Trophoblast cell (in vitro differentiated cells and primary cell): Measurements from ENCODE around the gene PRDM1.

Experiments used
- DNase-seq, 2 donors: peaks; one replicate each; pipeline ENCODE4 v3.0.0-alpha.2; 2016
- H2AFZ ChIP-seq: 2 replicates; pipeline ENCODE4 v1.6.1; 2013; ENCODE audit warnings: low read length, moderate library complexity, mild to moderate bottlenecking; ENCODE audit not compliant: insufficient read depth, poor library complexity
- H2AK5ac ChIP-seq: 2 replicates; pipeline ENCODE4 v1.6.1; 2013; ENCODE audit warnings: mild to moderate bottlenecking, low read length
- H2BK120ac ChIP-seq: 2 replicates; pipeline ENCODE4 v1.6.1; 2013; ENCODE audit warnings: low read length, mild to moderate bottlenecking, moderate library complexity; ENCODE audit not compliant: insufficient read depth, poor library complexity
- H2BK12ac ChIP-seq: 2 replicates; pipeline ENCODE4 v1.6.1; 2013; ENCODE audit warnings: mild to moderate bottlenecking, low read length, moderate library complexity
- H2BK5ac ChIP-seq: 2 replicates; pipeline ENCODE4 v1.6.1; 2013; ENCODE audit warnings: low read length, low read depth, moderate library complexity, mild to moderate bottlenecking; ENCODE audit not compliant: poor library complexity
- H3K14ac ChIP-seq: 2 replicates; pipeline ENCODE4 v1.6.1; 2013; ENCODE audit warnings: mild to moderate bottlenecking, low read length
- H3K18ac ChIP-seq: 2 replicates; pipeline ENCODE4 v1.6.1; 2013; ENCODE audit warnings: mild to moderate bottlenecking, low read length
- H3K23ac ChIP-seq: 2 replicates; pipeline ENCODE4 v1.6.1; 2013; ENCODE audit warnings: low read length
- H3K27ac ChIP-seq: 2 replicates; pipeline ENCODE4 v1.5.1; 2013; ENCODE audit warnings: low read depth, mild to moderate bottlenecking, inconsistent platforms, low read length, moderate library complexity
- H3K27me3 ChIP-seq: 2 replicates; pipeline ENCODE4 v1.6.1; 2013; ENCODE audit warnings: inconsistent platforms, mild to moderate bottlenecking, low read length, moderate library complexity; ENCODE audit not compliant: insufficient read depth
- H3K36me3 ChIP-seq, 2 experiments: 1 replicate in 1 of 2; 2 replicates in 1 of 2; pipeline ENCODE4 v1.6.1; 2013; ENCODE audit warnings: low read length in 2 of 2, mild to moderate bottlenecking in 2 of 2, moderate library complexity in 1 of 2; ENCODE audit not compliant: insufficient read depth in 2 of 2, control insufficient read depth in 1 of 2
- H3K4ac ChIP-seq: 2 replicates; pipeline ENCODE4 v1.6.1; 2013; ENCODE audit warnings: low read depth, mild to moderate bottlenecking, low read length, moderate library complexity
- H3K4me1 ChIP-seq, 2 experiments: 1 replicate in 1 of 2; 2 replicates in 1 of 2; pipeline ENCODE4 v1.6.1; 2013; ENCODE audit warnings: low read length in 2 of 2, mild to moderate bottlenecking in 2 of 2, moderate library complexity in 1 of 2; ENCODE audit not compliant: insufficient read depth in 2 of 2, control insufficient read depth in 1 of 2
- H3K4me2 ChIP-seq: 2 replicates; pipeline ENCODE4 v1.6.1; 2013; ENCODE audit warnings: inconsistent platforms, mild to moderate bottlenecking, low read length, moderate library complexity
- H3K4me3 ChIP-seq: 2 replicates; pipeline ENCODE4 v1.5.1; 2013; ENCODE audit warnings: mild to moderate bottlenecking, low read depth, low read length, inconsistent platforms
- H3K79me1 ChIP-seq: one replicate; pipeline ENCODE4 v1.6.1; 2013; ENCODE audit warnings: low read length
- H3K79me2 ChIP-seq: 2 replicates; pipeline ENCODE4 v1.6.1; 2013; ENCODE audit warnings: low read length, mild to moderate bottlenecking; ENCODE audit not compliant: control insufficient read depth, insufficient read depth, poor library complexity
- H3K9ac ChIP-seq: 2 replicates; pipeline ENCODE4 v1.6.1; 2013; ENCODE audit warnings: mild to moderate bottlenecking, low read length
- H3K9me3 ChIP-seq: 2 replicates; pipeline ENCODE4 v1.6.1; 2013; ENCODE audit warnings: low read depth, mild to moderate bottlenecking, control low read depth, inconsistent platforms, low read length; ENCODE audit not compliant: insufficient read depth
- H4K12ac ChIP-seq: 2 replicates; pipeline ENCODE4 v1.6.1; 2013; ENCODE audit warnings: low read depth, mild to moderate bottlenecking, low read length, moderate library complexity
- H4K8ac ChIP-seq: 2 replicates; pipeline ENCODE4 v1.6.1; 2013; ENCODE audit warnings: low read depth, mild to moderate bottlenecking, low read length, moderate library complexity
- H4K91ac ChIP-seq: one replicate; pipeline ENCODE4 v1.6.1; 2013; ENCODE audit warnings: low read depth, mild to moderate bottlenecking, low read length, moderate library complexity
- WGBS: extraction: QIAGEN DNeasy Blood & Tissue Kit; methylation state at CpG from one replicate; pipeline ENCODE4 v1.1.7; 2013; ENCODE audit warnings: missing lambda C conversion rate; ENCODE audit not compliant: insufficient read length, insufficient coverage; ENCODE audit errors: extremely low coverage; 5-methylcytosine and 5-hydroxymethylcytosine counted together

PRDM1 gene

DNA sequence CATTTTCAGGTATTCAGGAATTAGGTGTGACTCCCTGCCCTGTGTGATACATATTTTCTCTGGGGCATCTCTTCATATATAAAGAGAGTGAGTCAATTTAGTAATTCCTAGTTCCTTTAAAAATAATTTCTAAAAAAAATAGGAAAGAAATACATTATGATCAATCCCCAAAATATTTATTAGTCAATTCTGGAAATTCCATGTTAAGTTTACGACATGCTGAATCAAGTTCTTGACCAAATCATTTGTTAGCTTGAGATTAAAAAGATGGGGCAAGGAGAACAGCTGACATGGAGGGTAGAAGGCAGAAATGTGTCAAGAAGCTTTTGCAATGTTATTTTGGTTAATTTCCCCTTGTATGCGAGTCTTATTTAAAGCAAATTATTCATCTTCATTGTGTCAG lies 22.7 kb upstream of the PRDM1 start:
- no peak overlapping the region for H4K8ac ChIP-seq
- H3K9me3 ChIP-seq, result no peaks in the 10 kb centered on the region
- H2AK5ac ChIP-seq, result no peak overlapping the region
- H3K79me1 ChIP-seq, result no peaks in the 10 kb centered on the region
- H3K18ac ChIP-seq, result no peak overlapping the region
- H2AFZ ChIP-seq, result no peak overlapping the region
- H3K4ac ChIP-seq, result no peak overlapping the region
- no peak overlapping the region for H3K27ac ChIP-seq
- WGBS, result no CpG with 5 or more reads among the region's 2 CpGs
- H3K36me3 ChIP-seq, result no peaks in the 10 kb centered on the region
- no peak overlapping the region for H2BK120ac ChIP-seq
- no peak overlapping the region for H3K4me3 ChIP-seq
- no peak overlapping the region for H3K23ac ChIP-seq
- peak in 1 of 2 donors; percentile 9 for DNase-seq
- H3K27me3 ChIP-seq, result peaks cover 7% of the 10 kb centered on the region
- no peak overlapping the region for H3K9ac ChIP-seq
- no peak overlapping the region for H4K12ac ChIP-seq
- H4K91ac ChIP-seq, result no peak overlapping the region
- H3K4me1 ChIP-seq, result no peaks in the 10 kb centered on the region
- no peak overlapping the region for H3K14ac ChIP-seq
- no peaks in the 10 kb centered on the region for H3K79me2 ChIP-seq
- H3K4me2 ChIP-seq, result no peak overlapping the region
- no peak overlapping the region for H2BK12ac ChIP-seq
- no peak overlapping the region for H2BK5ac ChIP-seq

DNA sequence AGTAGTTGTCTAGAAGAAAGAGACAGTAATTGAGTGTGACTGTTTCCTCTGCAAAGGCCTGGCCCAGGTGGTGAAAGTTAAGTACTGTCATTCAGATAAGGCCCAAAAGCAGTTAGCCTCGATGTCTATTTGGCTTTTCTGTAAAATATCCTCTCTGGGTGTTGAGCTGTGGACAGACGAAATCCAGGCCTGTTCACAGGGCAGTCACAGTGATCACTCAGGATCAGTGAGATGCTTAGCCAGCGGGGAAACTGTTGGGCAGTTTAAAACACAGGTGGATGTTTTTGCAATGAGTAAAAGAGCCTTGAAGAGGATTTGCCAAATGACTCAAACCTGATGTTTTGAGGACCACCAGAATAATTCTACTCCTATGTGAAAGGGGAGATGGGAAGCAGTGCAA lies 22.0 kb upstream of the PRDM1 start:
- peaks cover 12% of the 10 kb centered on the region for H3K27me3 ChIP-seq
- no peak overlapping the region for H3K18ac ChIP-seq
- H2BK12ac ChIP-seq, result no peak overlapping the region
- H4K12ac ChIP-seq, result no peak overlapping the region
- no peaks in the 10 kb centered on the region for H3K79me1 ChIP-seq
- no peak for DNase-seq
- H3K4me2 ChIP-seq, result no peak overlapping the region
- WGBS, result no CpG with 5 or more reads among the region's 3 CpGs
- H2BK120ac ChIP-seq, result no peak overlapping the region
- H3K79me2 ChIP-seq, result no peaks in the 10 kb centered on the region
- H3K4me3 ChIP-seq, result no peak overlapping the region
- H3K9ac ChIP-seq, result no peak overlapping the region
- H4K91ac ChIP-seq, result no peak overlapping the region
- no peak overlapping the region for H2BK5ac ChIP-seq
- H3K4me1 ChIP-seq, result no peaks in the 10 kb centered on the region
- no peak overlapping the region for H3K4ac ChIP-seq
- H3K23ac ChIP-seq, result no peak overlapping the region
- no peaks in the 10 kb centered on the region for H3K9me3 ChIP-seq
- no peak overlapping the region for H3K27ac ChIP-seq
- H3K14ac ChIP-seq, result no peak overlapping the region
- H4K8ac ChIP-seq, result no peak overlapping the region
- H3K36me3 ChIP-seq, result no peaks in the 10 kb centered on the region
- no peak overlapping the region for H2AK5ac ChIP-seq
- no peak overlapping the region for H2AFZ ChIP-seq

DNA sequence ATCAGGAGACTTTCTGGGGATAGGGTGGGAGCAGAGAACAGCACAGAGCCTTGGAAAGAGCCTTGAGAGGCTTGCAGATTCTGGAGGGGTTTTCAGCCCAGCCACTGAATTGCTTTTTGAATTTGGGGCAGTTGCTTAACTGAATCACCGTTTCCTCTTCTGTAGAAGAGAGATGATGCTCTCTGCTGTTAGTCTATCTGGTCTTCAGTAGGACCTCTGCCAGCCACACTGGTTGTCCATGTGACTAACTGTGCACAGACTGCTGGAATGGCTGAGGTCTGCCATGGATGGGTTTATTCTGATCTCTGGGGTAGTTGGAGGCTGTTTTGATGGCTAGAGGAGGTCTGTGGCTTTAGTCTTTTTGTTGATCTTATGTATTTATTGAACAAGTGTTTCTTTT lies 21.4 kb upstream of the PRDM1 start:
- no peaks in the 10 kb centered on the region for H3K4me1 ChIP-seq
- H2BK120ac ChIP-seq, result no peak overlapping the region
- no peak overlapping the region for H4K91ac ChIP-seq
- H4K12ac ChIP-seq, result no peak overlapping the region
- no peak overlapping the region for H3K14ac ChIP-seq
- no peak overlapping the region for H3K4me2 ChIP-seq
- no peaks in the 10 kb centered on the region for H3K79me1 ChIP-seq
- no peak overlapping the region for H2BK12ac ChIP-seq
- DNase-seq, result no peak
- H3K27ac ChIP-seq, result no peak overlapping the region
- H3K79me2 ChIP-seq, result no peaks in the 10 kb centered on the region
- no peak overlapping the region for H2AFZ ChIP-seq
- H3K9ac ChIP-seq, result no peak overlapping the region
- no peak overlapping the region for H4K8ac ChIP-seq
- H3K27me3 ChIP-seq, result peaks cover 10% of the 10 kb centered on the region
- H3K36me3 ChIP-seq, result no peaks in the 10 kb centered on the region
- H2AK5ac ChIP-seq, result no peak overlapping the region
- no peak overlapping the region for H3K4ac ChIP-seq
- H3K23ac ChIP-seq, result no peak overlapping the region
- no peaks in the 10 kb centered on the region for H3K9me3 ChIP-seq
- H3K18ac ChIP-seq, result no peak overlapping the region
- H2BK5ac ChIP-seq, result no peak overlapping the region
- no peak overlapping the region for H3K4me3 ChIP-seq
- WGBS, result no CpG with 5 or more reads among the region's 1 CpG

DNA sequence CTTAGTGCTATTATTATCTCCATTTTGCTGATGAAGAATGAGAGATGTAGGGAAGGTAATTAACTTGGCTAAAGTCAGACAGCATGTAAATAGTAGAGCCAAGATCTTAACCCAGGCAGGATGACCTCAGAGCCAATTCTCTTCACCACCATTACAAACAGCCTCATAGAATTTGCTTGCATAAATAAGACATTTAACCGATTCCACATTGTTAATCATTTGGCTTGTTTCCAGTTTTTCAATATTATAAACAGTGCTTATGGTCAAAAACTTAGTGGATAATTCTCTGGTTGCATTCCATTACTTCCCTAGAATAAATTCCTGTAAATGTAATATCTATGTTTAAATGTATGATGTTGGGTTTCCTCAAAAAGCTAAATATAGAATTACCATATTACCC lies 19.1 kb upstream of the PRDM1 start:
- Histone ChIP-seq H3K4me1 (no peaks in the 10 kb centered on the region), H2BK120ac (no peak overlapping the region), H4K12ac (no peak overlapping the region), H3K36me3 (no peaks in the 10 kb centered on the region), H2AK5ac (no peak overlapping the region), H3K9me3 (no peaks in the 10 kb centered on the region), H2AFZ (no peak overlapping the region), H3K23ac (no peak overlapping the region), H3K4me2 (no peak overlapping the region), H3K4me3 (no peak overlapping the region), H3K79me2 (no peaks in the 10 kb centered on the region), H2BK5ac (no peak overlapping the region), H3K79me1 (no peaks in the 10 kb centered on the region), H3K27ac (no peak overlapping the region), H3K18ac (no peak overlapping the region), H3K4ac (no peak overlapping the region), H4K8ac (no peak overlapping the region), H3K14ac (no peak overlapping the region), H3K9ac (no peak overlapping the region), H4K91ac (no peak overlapping the region), H2BK12ac (no peak overlapping the region), H3K27me3 (peaks cover 6% of the 10 kb centered on the region)
- DNase-seq, result no peak
- WGBS, result no CpG with 5 or more reads among the region's 1 CpG
